Peyer's patch (tissue), 4 donors: Measurements from ENCODE around the gene EHD2. TPM values are rescaled to one million over a fixed set of nuclear protein-coding genes. Genes with fewer than 3 reads are reported as not detected.

Experiments
- DNase-seq, 3 donors: peaks; one replicate each; pipeline ENCODE4 v3.0.0-alpha.2; 2017 to 2019
- H3K27ac ChIP-seq, 4 donors: fragments of 200-600 bp; sonication (generic); one replicate each; pipeline ENCODE4 v1.5.1; 2016 to 2019
- H3K27me3 ChIP-seq, 2 donors: fragments of 200-600 bp; sonication (generic); one replicate each; pipeline ENCODE4 v1.5.1; 2019
- H3K36me3 ChIP-seq, 3 donors: fragments of 200-600 bp; sonication (generic); one replicate each; pipeline ENCODE4 v1.5.1; 2016 to 2019
- H3K4me1 ChIP-seq, 4 donors: fragments of 200-600 bp; sonication (generic); one replicate each; pipeline ENCODE4 v1.5.1; 2016 to 2019
- H3K4me3 ChIP-seq, 4 donors: fragments of 200-600 bp; sonication (generic); 1 replicate in 3 of 4; 2 replicates in 1 of 4; pipeline ENCODE4 v1.5.1; 2016 to 2019; ENCODE audit warnings: mild to moderate bottlenecking in 1 of 4
- H3K9me3 ChIP-seq, 4 donors: fragments of 200-600 bp; sonication (generic); one replicate each; pipeline ENCODE4 v1.5.1; 2016 to 2019; ENCODE audit warnings: mild to moderate bottlenecking in 1 of 4
- POLR2A ChIP-seq, 2 donors: fragments of 450-650 bp; IDR thresholded peaks; one replicate each; pipeline ENCODE4 v1.5.1; 2017; ENCODE audit warnings: antibody characterized with exemption in 2 of 2, mild to moderate bottlenecking in 2 of 2, moderate library complexity in 2 of 2
- total RNA-seq, 4 donors: library from RNA; depleted of rRNA; stranded (reverse); fragments of >200 nt; gene quantifications; one replicate each; pipeline ENCODE4 v1.1.0, GENCODE V29; 2016
- TF ChIP-seq, protein P1 (sequence below), 6 experiments: fragments of 450-650 bp in 4 of 6; fragments of 200-600 bp in 2 of 6; sonication (generic) in 1 of 6; IDR thresholded peaks; one replicate each; pipeline ENCODE4 v1.5.1; 2017 to 2019; ENCODE audit warnings: antibody characterized with exemption in 6 of 6, mild to moderate bottlenecking in 3 of 6, moderate library complexity in 1 of 6

The EHD2 gene
- total RNA-seq, 4 donors from 2014 or later = 11.2 to 117 (median 23.0) TPM

DNA sequence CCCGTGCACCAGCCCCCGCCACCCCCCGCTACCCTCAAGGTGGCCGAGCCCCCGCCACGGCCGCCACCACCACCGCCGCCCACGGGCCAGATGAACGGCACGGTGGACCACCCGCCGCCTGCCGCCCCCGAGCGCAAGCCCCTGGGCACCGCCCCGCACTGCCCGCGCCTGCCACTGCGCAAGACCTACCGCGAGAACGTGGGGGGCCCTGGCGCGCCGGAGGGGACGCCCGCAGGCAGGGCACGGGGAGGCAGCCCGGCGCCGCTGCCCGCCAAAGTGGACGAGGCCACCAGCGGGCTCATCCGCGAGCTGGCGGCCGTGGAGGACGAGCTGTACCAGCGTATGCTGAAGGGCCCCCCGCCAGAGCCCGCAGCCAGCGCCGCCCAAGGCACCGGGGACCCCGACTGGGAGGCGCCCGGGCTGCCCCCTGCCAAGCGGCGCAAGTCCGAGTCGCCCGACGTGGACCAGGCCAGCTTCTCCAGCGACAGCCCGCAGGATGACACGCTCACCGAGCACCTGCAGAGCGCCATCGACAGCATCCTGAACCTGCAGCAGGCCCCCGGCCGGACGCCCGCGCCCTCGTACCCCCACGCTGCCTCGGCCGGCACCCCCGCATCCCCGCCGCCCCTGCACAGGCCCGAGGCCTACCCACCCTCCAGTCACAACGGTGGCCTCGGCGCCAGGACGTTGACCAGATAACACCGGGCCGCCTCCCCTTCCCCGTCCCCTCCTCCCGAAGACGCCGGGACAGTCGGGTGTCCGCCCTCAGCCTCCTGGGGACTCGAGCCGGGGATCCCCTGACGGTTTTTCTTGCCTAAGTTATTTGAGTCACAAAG lies 11.3 kb upstream of the EHD2 start:
- H3K27me3 ChIP-seq = no peaks in the 10 kb centered on the region
- no peak for TF ChIP-seq POLR2A (IDR thresholded peaks at IDR 0.05)
- TF ChIP-seq, protein P1, sequence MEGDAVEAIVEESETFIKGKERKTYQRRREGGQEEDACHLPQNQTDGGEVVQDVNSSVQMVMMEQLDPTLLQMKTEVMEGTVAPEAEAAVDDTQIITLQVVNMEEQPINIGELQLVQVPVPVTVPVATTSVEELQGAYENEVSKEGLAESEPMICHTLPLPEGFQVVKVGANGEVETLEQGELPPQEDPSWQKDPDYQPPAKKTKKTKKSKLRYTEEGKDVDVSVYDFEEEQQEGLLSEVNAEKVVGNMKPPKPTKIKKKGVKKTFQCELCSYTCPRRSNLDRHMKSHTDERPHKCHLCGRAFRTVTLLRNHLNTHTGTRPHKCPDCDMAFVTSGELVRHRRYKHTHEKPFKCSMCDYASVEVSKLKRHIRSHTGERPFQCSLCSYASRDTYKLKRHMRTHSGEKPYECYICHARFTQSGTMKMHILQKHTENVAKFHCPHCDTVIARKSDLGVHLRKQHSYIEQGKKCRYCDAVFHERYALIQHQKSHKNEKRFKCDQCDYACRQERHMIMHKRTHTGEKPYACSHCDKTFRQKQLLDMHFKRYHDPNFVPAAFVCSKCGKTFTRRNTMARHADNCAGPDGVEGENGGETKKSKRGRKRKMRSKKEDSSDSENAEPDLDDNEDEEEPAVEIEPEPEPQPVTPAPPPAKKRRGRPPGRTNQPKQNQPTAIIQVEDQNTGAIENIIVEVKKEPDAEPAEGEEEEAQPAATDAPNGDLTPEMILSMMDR (IDR thresholded peaks at IDR 0.05) = no peak
- H3K4me3 ChIP-seq = no peak overlapping the region
- H3K4me1 ChIP-seq = no peaks in the 10 kb centered on the region
- DNase-seq = no peak
- no peaks in the 10 kb centered on the region for H3K9me3 ChIP-seq
- H3K36me3 ChIP-seq = peaks cover 0 to 48% (median 0%) of the 10 kb centered on the region in 3 donors
- no peak overlapping the region for H3K27ac ChIP-seq

DNA sequence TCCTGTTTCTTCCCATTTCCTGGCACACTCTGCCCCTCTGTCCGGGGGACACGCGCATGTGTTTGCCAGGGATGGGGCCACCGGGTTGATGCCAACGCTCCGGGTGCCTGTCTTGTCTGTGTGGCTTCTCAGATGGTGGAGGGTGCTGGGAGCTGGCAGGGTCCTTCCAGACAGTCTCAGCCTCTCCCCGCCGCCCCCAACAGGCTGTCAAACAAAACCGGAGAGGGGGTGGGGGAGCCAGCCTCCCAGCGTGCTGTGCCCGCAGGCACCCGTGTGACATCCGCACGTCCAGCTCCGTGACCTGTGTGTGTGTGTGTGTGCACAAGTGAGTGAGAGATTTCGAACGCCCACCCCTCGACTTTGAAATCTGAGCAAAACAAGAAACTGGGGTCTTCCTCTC lies 10.6 kb upstream of the EHD2 start:
- Histone ChIP-seq H3K4me1 (no peaks in the 10 kb centered on the region), H3K27ac (no peak overlapping the region), H3K27me3 (no peaks in the 10 kb centered on the region), H3K9me3 (no peaks in the 10 kb centered on the region), H3K4me3 (no peak overlapping the region), H3K36me3 (peaks cover 0 to 48% (median 0%) of the 10 kb centered on the region in 3 donors)
- no peak for DNase-seq
- TF ChIP-seq POLR2A (IDR thresholded peaks at IDR 0.05) = no peak
- TF ChIP-seq, protein P1 (IDR thresholded peaks at IDR 0.05) = no peak

DNA sequence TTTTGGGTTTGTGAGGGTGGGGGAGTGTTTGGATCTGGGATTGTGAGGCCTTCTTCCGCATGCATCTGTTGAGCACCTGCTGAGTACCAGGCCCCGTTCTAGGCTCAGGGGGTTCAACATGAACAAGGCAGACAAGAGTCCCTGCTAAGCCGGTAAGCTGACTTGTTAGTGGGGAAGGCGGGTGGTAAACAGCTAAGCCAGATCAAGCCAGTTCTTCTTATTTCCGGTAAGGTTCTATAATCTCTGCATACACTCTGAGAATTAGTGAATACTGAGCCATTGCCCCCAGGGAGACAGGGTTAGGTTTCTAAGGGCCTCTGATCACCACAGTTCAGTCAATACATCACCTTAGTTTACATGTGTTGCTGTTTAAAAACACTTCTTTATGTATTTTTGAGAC lies 9.9 kb upstream of the EHD2 start:
- Histone ChIP-seq H3K27me3 (no peaks in the 10 kb centered on the region), H3K4me3 (no peak overlapping the region), H3K36me3 (peaks cover 0 to 47% (median 0%) of the 10 kb centered on the region in 3 donors), H3K9me3 (no peaks in the 10 kb centered on the region), H3K4me1 (no peaks in the 10 kb centered on the region), H3K27ac (peak overlapping the region in 3 of 4 donors; percentile 49 to 60 (median 49))
- DNase-seq = no peak
- TF ChIP-seq, protein P1 (IDR thresholded peaks at IDR 0.05) = no peak
- no peak for TF ChIP-seq POLR2A (IDR thresholded peaks at IDR 0.05)

DNA sequence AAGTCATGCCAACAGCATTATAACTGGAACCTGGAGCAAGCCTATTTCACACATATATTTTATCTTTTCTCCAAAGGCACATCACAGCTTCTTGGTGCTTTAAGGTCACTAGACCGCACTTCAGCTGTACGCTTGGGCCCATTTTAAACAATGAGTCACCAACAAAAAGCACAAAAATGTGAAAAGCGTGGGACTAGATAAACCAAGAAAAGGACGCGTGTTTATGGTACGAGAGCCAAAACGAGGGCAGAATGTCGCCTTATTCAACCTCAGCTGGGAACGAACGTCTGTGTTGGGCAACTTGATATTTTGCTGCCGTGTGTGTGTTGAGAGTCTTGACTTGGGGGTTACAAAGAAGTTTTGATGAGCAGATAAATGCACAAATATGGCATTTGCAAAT lies 9.2 kb upstream of the EHD2 start:
- no peaks in the 10 kb centered on the region for H3K4me1 ChIP-seq
- no peak overlapping the region for H3K4me3 ChIP-seq
- no peak for DNase-seq
- TF ChIP-seq, protein P1 (IDR thresholded peaks at IDR 0.05) = no peak
- TF ChIP-seq POLR2A (IDR thresholded peaks at IDR 0.05) = no peak
- H3K9me3 ChIP-seq = no peaks in the 10 kb centered on the region
- peak overlapping the region in 3 of 4 donors; percentile 49 to 60 (median 49) for H3K27ac ChIP-seq
- peaks cover 0 to 40% (median 0%) of the 10 kb centered on the region in 3 donors for H3K36me3 ChIP-seq
- no peaks in the 10 kb centered on the region for H3K27me3 ChIP-seq

DNA sequence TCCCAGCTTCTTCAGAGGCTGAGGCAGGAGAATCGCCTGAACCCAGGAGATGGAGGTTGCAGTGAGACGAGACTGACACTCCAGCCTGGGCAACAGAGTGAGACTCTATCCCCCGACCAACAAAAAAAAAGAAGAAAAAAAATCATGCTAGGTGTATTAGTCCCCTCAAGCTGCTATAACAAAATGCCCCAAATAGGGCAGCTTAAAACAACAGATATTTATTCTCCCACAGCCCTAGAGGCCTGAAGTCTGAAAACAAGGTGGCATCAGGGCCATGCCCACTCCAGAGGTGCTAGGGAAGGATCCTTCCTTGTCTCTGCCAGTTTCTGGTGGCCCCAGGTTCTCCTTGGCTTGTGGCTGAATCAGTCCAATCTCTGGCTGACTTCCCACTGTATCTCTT lies 8.6 kb upstream of the EHD2 start:
- peak overlapping the region in 2 of 4 donors; percentile 10 to 60 for H3K27ac ChIP-seq
- no peak overlapping the region for H3K4me3 ChIP-seq
- H3K27me3 ChIP-seq = no peaks in the 10 kb centered on the region
- H3K36me3 ChIP-seq = peaks cover 0 to 34% (median 0%) of the 10 kb centered on the region in 3 donors
- no peaks in the 10 kb centered on the region for H3K9me3 ChIP-seq
- no peak for DNase-seq
- TF ChIP-seq, protein P1 (IDR thresholded peaks at IDR 0.05) = no peak
- no peak for TF ChIP-seq POLR2A (IDR thresholded peaks at IDR 0.05)
- no peaks in the 10 kb centered on the region for H3K4me1 ChIP-seq
